NCI-H510A treated with DMSO at 0.1 percent for 48 hours (cell line): ENCODE measurements around the gene PTPN12.
"Not testable (repeated sequence)": the region's sequence is repeated elsewhere in the genome, so short reads cannot be mapped to it uniquely, and the experiment has no call there.

Experiments used
- DNase-seq: peaks from one replicate; lab custom pipeline; 2025; lab: John Stamatoyannopoulos, UW

PTPN12 gene

GRCh38 chr7:77538281-77539212 is 1.5 kb downstream of the PTPN12 start:
- peak; percentile 69 for DNase-seq

GRCh38 chr7:77540402-77540822 is 3.3 kb downstream of the PTPN12 start:
- DNase-seq = no peak

GRCh38 chr7:77540993-77541392 is 3.9 kb downstream of the PTPN12 start:
- not testable (repeated sequence) for DNase-seq

- DNase-seq = no peak
These were observed 5.3 kb downstream of the PTPN12 start for GRCh38 chr7:77542409-77542808.

GRCh38 chr7:77542895-77543294 is 5.8 kb downstream of the PTPN12 start:
- no peak for DNase-seq

- DNase-seq = no peak
These were observed 6.8 kb downstream of the PTPN12 start for GRCh38 chr7:77543910-77544309.

GRCh38 chr7:77544518-77544917 is 7.4 kb downstream of the PTPN12 start:
- no peak for DNase-seq

GRCh38 chr7:77548206-77548605 is 11.1 kb downstream of the PTPN12 start:
- no peak for DNase-seq

- no peak for DNase-seq
These were observed 12.2 kb downstream of the PTPN12 start for GRCh38 chr7:77549106-77549870.

GRCh38 chr7:77550586-77550985 is 13.5 kb downstream of the PTPN12 start:
- DNase-seq = no peak

- DNase-seq = no peak
These were observed 16.0 kb downstream of the PTPN12 start for GRCh38 chr7:77553123-77553522.

GRCh38 chr7:77558284-77558967 is 21.3 kb downstream of the PTPN12 start:
- DNase-seq = no peak

GRCh38 chr7:77561352-77561751 is 24.3 kb downstream of the PTPN12 start:
- no peak for DNase-seq

- DNase-seq = no peak
These were observed 26.2 kb downstream of the PTPN12 start for GRCh38 chr7:77563275-77563674.

GRCh38 chr7:77565917-77566316 is 28.8 kb downstream of the PTPN12 start:
- no peak for DNase-seq

GRCh38 chr7:77566421-77566820 is 29.3 kb downstream of the PTPN12 start:
- no peak for DNase-seq

- no peak for DNase-seq
These were observed 32.6 kb downstream of the PTPN12 start for GRCh38 chr7:77569514-77570232.

GRCh38 chr7:77570330-77571011 is 33.4 kb downstream of the PTPN12 start:
- DNase-seq = no peak

GRCh38 chr7:77571801-77572200 is 34.7 kb downstream of the PTPN12 start:
- DNase-seq = no peak

- DNase-seq = no peak
These were observed 38.1 kb downstream of the PTPN12 start for GRCh38 chr7:77575187-77575586.

GRCh38 chr7:77576856-77577255 is 39.8 kb downstream of the PTPN12 start:
- DNase-seq = no peak
